Lung (tissue), 12 donors: ENCODE measurements around the gene PLA2G4E. TPM values are rescaled to one million over a fixed set of nuclear protein-coding genes. Genes with fewer than 3 reads are reported as not detected.
A peak's percentile ranks its signal among the peaks of the same experiment; 100 is the strongest.

Experiments used
- ATAC-seq: fragments of 200-7000 bp; cut with Tn5 transposase; one replicate; pipeline ENCODE4 v1.9.1; 2020; ENCODE audit warnings: moderate number of reproducible peaks; ENCODE audit not compliant: insufficient read depth, low FRiP score
- DNase-seq, 3 donors: peaks; one replicate each; pipeline ENCODE4 v3.0.0-alpha.2; 2013 to 2017
- H3K27ac ChIP-seq, 2 donors: one replicate each; pipeline ENCODE4 v1.5.1; 2013; ENCODE audit warnings: mild to moderate bottlenecking in 2 of 2, moderate library complexity in 2 of 2, control low read depth in 1 of 2, inconsistent platforms in 1 of 2, low read depth in 1 of 2, low read length in 1 of 2
- H3K27me3 ChIP-seq, 3 donors: one replicate each; pipeline ENCODE4 v1.5.1; 2013; ENCODE audit warnings: low read length in 2 of 3; ENCODE audit not compliant: control insufficient read depth in 3 of 3, insufficient read depth in 3 of 3
- H3K36me3 ChIP-seq, 4 donors: one replicate each; pipeline ENCODE4 v1.5.1; 2013; ENCODE audit warnings: low read length in 4 of 4, mild to moderate bottlenecking in 1 of 4, moderate library complexity in 1 of 4; ENCODE audit not compliant: control insufficient read depth in 4 of 4, insufficient read depth in 4 of 4
- H3K4me1 ChIP-seq, 5 donors: one replicate each; pipeline ENCODE4 v1.5.1; 2013; ENCODE audit warnings: low read length in 5 of 5, mild to moderate bottlenecking in 2 of 5, moderate library complexity in 1 of 5; ENCODE audit not compliant: control insufficient read depth in 5 of 5, insufficient read depth in 5 of 5
- H3K4me3 ChIP-seq: one replicate; pipeline ENCODE4 v1.5.1; 2013; ENCODE audit warnings: mild to moderate bottlenecking, control low read depth, moderate library complexity
- H3K9ac ChIP-seq, 2 donors: one replicate each; pipeline ENCODE4 v1.5.1; 2013; ENCODE audit warnings: low read length in 2 of 2, control low read depth in 1 of 2; ENCODE audit not compliant: insufficient read depth in 1 of 2
- H3K9me3 ChIP-seq, 4 donors: one replicate each; pipeline ENCODE4 v1.5.1; 2013; ENCODE audit warnings: low read length in 3 of 4, mild to moderate bottlenecking in 1 of 4, moderate library complexity in 1 of 4; ENCODE audit not compliant: control insufficient read depth in 4 of 4, insufficient read depth in 3 of 4
- CTCF ChIP-seq: IDR thresholded peaks from 2 replicates; pipeline ENCODE4 v1.5.1; 2012; ENCODE audit warnings: mild to moderate bottlenecking; ENCODE audit errors: control extremely low read depth, extremely low read depth
- WGBS, 2 donors: extraction: QIAGEN DNeasy Blood & Tissue Kit; methylation state at CpG; one replicate each; pipeline ENCODE4 v1.1.7; 2013; 5-methylcytosine and 5-hydroxymethylcytosine counted together
- polyA plus RNA-seq, 2 donors: library from polyadenylated mRNA; stranded (reverse); fragments of 200-250 nt; gene quantifications; one replicate each; pipeline ENCODE4 v1.2.1, GENCODE V29; 2013
- total RNA-seq, 2 donors: library from RNA; depleted of rRNA in 1 of 2; stranded (reverse); fragments of >200 nt in 1 of 2; gene quantifications; one replicate each; pipeline ENCODE4 v1.2.1, GENCODE V29; 2014 to 2021
- donor health status: control.
- donor health status: control.
- donor health status: Bipolar disorder and iron deficiency.
- donor health status: healthy.
- donor health status: DM: yes; HTN: yes; CAD: no.

Gene PLA2G4E
- total and polyA plus RNA-seq, 4 donors, result 0.38 to 1.7 (median 1.7) TPM; not detected in 1

- Histone ChIP-seq H3K4me3 (no peak overlapping the region), H3K4me1 (peaks cover 0 to 26% (median 11%) of the 10 kb centered on the region in 5 donors), H3K36me3 (peaks cover 0 to 10% (median 0%) of the 10 kb centered on the region in 4 donors), H3K9ac (no peak overlapping the region), H3K27ac (peak overlapping the region; percentile 87 to 90), H3K27me3 (no peaks in the 10 kb centered on the region), H3K9me3 (no peaks in the 10 kb centered on the region)
- 57 to 70% methylated on average over 5 of the region's 5 CpGs for WGBS, 2 donors
- TF ChIP-seq CTCF, result no peak
- DNase-seq (no peak), ATAC-seq (no peak)
These were observed 85.2 kb downstream of the PLA2G4E start for GRCh38 chr15:41935566-41936020.

GRCh38 chr15:41934843-41935242 lies 86.0 kb downstream of the PLA2G4E start:
- H3K9me3 ChIP-seq, result no peaks in the 10 kb centered on the region
- H3K27ac ChIP-seq, result peak overlapping the region; percentile 87 to 90
- H3K4me1 ChIP-seq, result peaks cover 0 to 32% (median 14%) of the 10 kb centered on the region in 5 donors
- TF ChIP-seq CTCF, result no peak
- H3K4me3 ChIP-seq, result no peak overlapping the region
- ATAC-seq (no peak), DNase-seq (peak in 1 of 3 donors; percentile 34)
- H3K9ac ChIP-seq, result no peak overlapping the region
- WGBS, 2 donors, result 42 to 47% methylated on average over 4 of the region's 4 CpGs
- peaks cover 0 to 4% (median 0%) of the 10 kb centered on the region in 4 donors for H3K36me3 ChIP-seq
- no peaks in the 10 kb centered on the region for H3K27me3 ChIP-seq

GRCh38 chr15:41933771-41934170 lies 87.1 kb downstream of the PLA2G4E start:
- DNase-seq (no peak), ATAC-seq (no peak)
- H3K9ac ChIP-seq, result no peak overlapping the region
- no peaks in the 10 kb centered on the region for H3K27me3 ChIP-seq
- H3K4me3 ChIP-seq, result no peak overlapping the region
- peaks cover 0 to 4% (median 0%) of the 10 kb centered on the region in 4 donors for H3K36me3 ChIP-seq
- peaks cover 0 to 42% (median 16%) of the 10 kb centered on the region in 5 donors for H3K4me1 ChIP-seq
- no peak for TF ChIP-seq CTCF
- H3K9me3 ChIP-seq, result no peaks in the 10 kb centered on the region
- 57 to 72% methylated on average over 10 of the region's 10 CpGs for WGBS, 2 donors
- peak overlapping the region; percentile 61 to 90 for H3K27ac ChIP-seq

GRCh38 chr15:41933326-41933725 lies 87.5 kb downstream of the PLA2G4E start:
- no peaks in the 10 kb centered on the region for H3K9me3 ChIP-seq
- peaks cover 0 to 45% (median 16%) of the 10 kb centered on the region in 5 donors for H3K4me1 ChIP-seq
- peaks cover 0 to 4% (median 0%) of the 10 kb centered on the region in 4 donors for H3K36me3 ChIP-seq
- TF ChIP-seq CTCF, result no peak
- H3K4me3 ChIP-seq, result no peak overlapping the region
- 88 to 93% methylated on average over 7 of the region's 7 CpGs for WGBS, 2 donors
- H3K27ac ChIP-seq, result peak overlapping the region; percentile 63 to 76
- no peak for ATAC-seq
- no peak for DNase-seq
- no peaks in the 10 kb centered on the region for H3K27me3 ChIP-seq
- H3K9ac ChIP-seq, result no peak overlapping the region
